Thyroid gland (tissue), 4 donors: ENCODE results near the gene CDS1. TPM values are rescaled to one million over a fixed set of nuclear protein-coding genes. Genes with fewer than 3 reads are reported as not detected.

Experiments used
- DNase-seq, 2 donors: peaks; one replicate each; pipeline ENCODE4 v3.0.0-alpha.2; 2019
- H3K27ac ChIP-seq, 3 donors: fragments of 200-600 bp; sonication (generic); 1 replicate in 2 of 3; 2 replicates in 1 of 3; pipeline ENCODE4 v1.5.1; 2016 to 2019; ENCODE audit warnings: mild to moderate bottlenecking in 1 of 3, moderate library complexity in 1 of 3
- H3K27me3 ChIP-seq: fragments of 200-600 bp; sonication (generic); one replicate; pipeline ENCODE4 v1.5.1; 2019
- H3K36me3 ChIP-seq, 2 donors: fragments of 200-600 bp; sonication (generic); one replicate each; pipeline ENCODE4 v1.5.1; 2016 to 2019
- H3K4me1 ChIP-seq, 2 donors: fragments of 200-600 bp; sonication (generic); one replicate each; pipeline ENCODE4 v1.5.1; 2017 to 2019
- H3K4me3 ChIP-seq, 3 donors: fragments of 200-600 bp; sonication (generic); replicated peaks in 1 of 3; 1 replicate in 2 of 3; 2 replicates in 1 of 3; pipeline ENCODE4 v1.5.1; 2016; ENCODE audit warnings: mild to moderate bottlenecking in 1 of 3
- H3K9me3 ChIP-seq: fragments of 200-600 bp; sonication (generic); one replicate; pipeline ENCODE4 v1.5.1; 2017
- CTCF ChIP-seq, 6 experiments: fragments of 200-600 bp in 3 of 6; fragments of 450-650 bp in 3 of 6; sonication (generic) in 3 of 6; IDR thresholded peaks; one replicate each; pipeline ENCODE4 v1.5.1; 2016 to 2019; ENCODE audit warnings: antibody characterized with exemption in 6 of 6, mild to moderate bottlenecking in 2 of 6, inconsistent platforms in 1 of 6, moderate library complexity in 1 of 6
- POLR2A ChIP-seq, 2 donors: fragments of 450-650 bp; IDR thresholded peaks; one replicate each; pipeline ENCODE4 v1.6.1; 2017; ENCODE audit warnings: antibody characterized with exemption in 2 of 2, mild to moderate bottlenecking in 2 of 2, moderate library complexity in 1 of 2
- WGBS, 2 donors: methylation state at CpG; one replicate each; pipeline ENCODE4 v1.1.5; 2017; 5-methylcytosine and 5-hydroxymethylcytosine counted together
- intact Hi-C: fragments of 100-400 bp; cut with DNase I; formaldehyde crosslinking; loops from one replicate; pipeline ENCODE4 v1.15.1; 2023
- total RNA-seq, 4 donors: library from RNA; depleted of rRNA; stranded (reverse); fragments of >200 nt; gene quantifications; one replicate each; pipeline ENCODE4 v1.2.3, GENCODE V29; 2016

Gene CDS1
- total RNA-seq, 4 donors from 2014 or later = 37.9 to 55.5 (median 46.2) TPM

GRCh38 chr4:84597450-84597849 is 14.5 kb downstream of the CDS1 start:
- H3K4me3 ChIP-seq = no peak overlapping the region
- no peaks in the 10 kb centered on the region for H3K36me3 ChIP-seq
- H3K27ac ChIP-seq = no peak overlapping the region
- DNase-seq = no peak
- TF ChIP-seq CTCF (IDR thresholded peaks at IDR 0.05) (no peak), POLR2A (IDR thresholded peaks at IDR 0.05) (no peak)
- no peaks in the 10 kb centered on the region for H3K9me3 ChIP-seq
- intact Hi-C loops = no loop called here
- no peaks in the 10 kb centered on the region for H3K27me3 ChIP-seq
- peaks cover 0 to 9% of the 10 kb centered on the region in 2 donors for H3K4me1 ChIP-seq
- 83 to 87% methylated on average over 4 of the region's 4 CpGs for WGBS, 2 donors

- Histone ChIP-seq H3K36me3 (no peaks in the 10 kb centered on the region), H3K9me3 (no peaks in the 10 kb centered on the region), H3K27me3 (no peaks in the 10 kb centered on the region), H3K4me1 (peaks cover 0 to 5% of the 10 kb centered on the region in 2 donors), H3K4me3 (no peak overlapping the region), H3K27ac (no peak overlapping the region)
- DNase-seq = no peak
- 94 to 96% methylated on average over 1 of the region's 1 CpG for WGBS, 2 donors
- intact Hi-C loops = no loop called here
- TF ChIP-seq CTCF (IDR thresholded peaks at IDR 0.05) = no peak
- no peak for TF ChIP-seq POLR2A (IDR thresholded peaks at IDR 0.05)
These were observed 23.7 kb downstream of the CDS1 start for GRCh38 chr4:84606645-84607044.

- no peak overlapping the region for H3K4me3 ChIP-seq
- DNase-seq = no peak
- peaks cover 0 to 4% of the 10 kb centered on the region in 2 donors for H3K4me1 ChIP-seq
- no peaks in the 10 kb centered on the region for H3K36me3 ChIP-seq
- no peak for TF ChIP-seq CTCF (IDR thresholded peaks at IDR 0.05)
- no peak for TF ChIP-seq POLR2A (IDR thresholded peaks at IDR 0.05)
- H3K27ac ChIP-seq = no peak overlapping the region
- intact Hi-C loops = no loop called here
- H3K9me3 ChIP-seq = no peaks in the 10 kb centered on the region
- WGBS, 2 donors = 76 to 88% methylated on average over 3 of the region's 3 CpGs
- H3K27me3 ChIP-seq = no peaks in the 10 kb centered on the region
These were observed 28.6 kb downstream of the CDS1 start for GRCh38 chr4:84611531-84611930.

- H3K9me3 ChIP-seq = no peaks in the 10 kb centered on the region
- TF ChIP-seq POLR2A (IDR thresholded peaks at IDR 0.05) (no peak), CTCF (IDR thresholded peaks at IDR 0.05) (no peak)
- 84 to 91% methylated on average over 5 of the region's 5 CpGs for WGBS, 2 donors
- intact Hi-C loops = no loop called here
- no peaks in the 10 kb centered on the region for H3K4me1 ChIP-seq
- H3K27me3 ChIP-seq = no peaks in the 10 kb centered on the region
- H3K36me3 ChIP-seq = no peaks in the 10 kb centered on the region
- no peak for DNase-seq
- no peak overlapping the region for H3K27ac ChIP-seq
- no peak overlapping the region for H3K4me3 ChIP-seq
These were observed 32.0 kb downstream of the CDS1 start for GRCh38 chr4:84614891-84615290.

GRCh38 chr4:84615355-84615754 is 32.4 kb downstream of the CDS1 start:
- Histone ChIP-seq H3K9me3 (no peaks in the 10 kb centered on the region), H3K27me3 (no peaks in the 10 kb centered on the region), H3K27ac (no peak overlapping the region), H3K36me3 (no peaks in the 10 kb centered on the region), H3K4me1 (no peaks in the 10 kb centered on the region), H3K4me3 (no peak overlapping the region)
- intact Hi-C loops = no loop called here
- TF ChIP-seq POLR2A (IDR thresholded peaks at IDR 0.05) (no peak), CTCF (IDR thresholded peaks at IDR 0.05) (no peak)
- WGBS, 2 donors = 87 to 88% methylated on average over 5 of the region's 5 CpGs
- no peak for DNase-seq
